Measurements from ENCODE around the gene KIF6. TPM values are rescaled to one million over a fixed set of nuclear protein-coding genes. Genes with fewer than 3 reads are reported as not detected.

Gene KIF6
- total RNA-seq, 1 donor from 2014 or later = not detected

DNA sequence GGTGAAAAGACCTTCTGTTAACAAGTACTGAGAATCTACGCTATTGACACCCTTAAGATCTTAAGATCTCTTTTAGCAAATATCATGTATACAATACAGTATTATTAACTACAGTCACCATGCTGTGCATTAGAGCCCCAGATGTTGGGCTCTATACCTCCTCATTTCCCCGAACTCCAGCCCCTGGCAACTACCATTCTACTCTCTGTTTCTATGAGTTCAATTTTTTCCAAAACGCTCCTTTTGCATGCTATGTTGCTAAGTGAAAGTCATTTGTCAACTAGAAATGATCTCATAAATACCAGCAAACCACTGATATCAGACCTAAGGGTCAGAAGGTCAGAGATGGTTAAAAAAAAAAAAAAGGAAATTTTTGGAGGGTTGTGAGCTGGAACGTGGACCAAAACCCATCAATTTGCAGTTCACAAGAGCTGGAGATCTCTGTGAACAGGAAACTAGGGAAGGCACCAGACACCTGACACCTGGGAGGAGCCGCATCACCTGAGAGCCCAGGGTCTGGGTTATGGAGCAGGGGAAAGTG, 280.7 kb downstream of the KIF6 start:
- FAIRE-seq (no peak), DNase-seq (ENCODE audit: low read depth) (no peak)
- Histone ChIP-seq H3K36me3 (ENCODE audit: control insufficient read depth, insufficient read depth, low read length) (no peaks in the 10 kb centered on the region), H3K4me3 (ENCODE audit: low read depth, low read length) (no peak overlapping the region), H3K27me3 (ENCODE audit: control insufficient read depth, insufficient read depth, low read length) (no peaks in the 10 kb centered on the region)
- TF ChIP-seq, protein P1, sequence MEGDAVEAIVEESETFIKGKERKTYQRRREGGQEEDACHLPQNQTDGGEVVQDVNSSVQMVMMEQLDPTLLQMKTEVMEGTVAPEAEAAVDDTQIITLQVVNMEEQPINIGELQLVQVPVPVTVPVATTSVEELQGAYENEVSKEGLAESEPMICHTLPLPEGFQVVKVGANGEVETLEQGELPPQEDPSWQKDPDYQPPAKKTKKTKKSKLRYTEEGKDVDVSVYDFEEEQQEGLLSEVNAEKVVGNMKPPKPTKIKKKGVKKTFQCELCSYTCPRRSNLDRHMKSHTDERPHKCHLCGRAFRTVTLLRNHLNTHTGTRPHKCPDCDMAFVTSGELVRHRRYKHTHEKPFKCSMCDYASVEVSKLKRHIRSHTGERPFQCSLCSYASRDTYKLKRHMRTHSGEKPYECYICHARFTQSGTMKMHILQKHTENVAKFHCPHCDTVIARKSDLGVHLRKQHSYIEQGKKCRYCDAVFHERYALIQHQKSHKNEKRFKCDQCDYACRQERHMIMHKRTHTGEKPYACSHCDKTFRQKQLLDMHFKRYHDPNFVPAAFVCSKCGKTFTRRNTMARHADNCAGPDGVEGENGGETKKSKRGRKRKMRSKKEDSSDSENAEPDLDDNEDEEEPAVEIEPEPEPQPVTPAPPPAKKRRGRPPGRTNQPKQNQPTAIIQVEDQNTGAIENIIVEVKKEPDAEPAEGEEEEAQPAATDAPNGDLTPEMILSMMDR (IDR thresholded peaks at IDR 0.05; ENCODE audit: insufficient read depth, low read length, severe bottlenecking) = no peak

DNA sequence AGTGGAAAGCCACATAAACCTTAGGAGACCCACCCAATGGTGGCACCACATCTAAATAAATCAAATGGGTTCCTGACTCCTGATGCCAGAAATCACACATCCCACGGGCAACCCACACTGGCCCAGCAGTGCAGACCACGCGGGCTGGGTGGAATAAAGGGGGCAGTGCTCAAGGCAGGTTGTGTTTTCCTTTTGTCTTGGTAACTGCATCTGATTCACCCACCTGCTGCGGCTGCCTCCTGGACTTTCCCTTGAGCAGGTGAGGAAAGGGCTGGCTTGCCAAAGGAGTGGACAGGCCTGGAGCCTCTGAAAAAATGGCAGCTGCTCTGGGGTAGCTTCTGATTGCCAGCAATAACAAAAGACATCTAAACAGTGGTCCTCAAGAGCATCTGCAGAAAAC, 283.2 kb downstream of the KIF6 start:
- Histone ChIP-seq H3K27me3 (ENCODE audit: control insufficient read depth, insufficient read depth, low read length) (no peaks in the 10 kb centered on the region), H3K4me3 (ENCODE audit: low read depth, low read length) (no peak overlapping the region), H3K36me3 (ENCODE audit: control insufficient read depth, insufficient read depth, low read length) (no peaks in the 10 kb centered on the region)
- TF ChIP-seq, protein P1 (IDR thresholded peaks at IDR 0.05; ENCODE audit: insufficient read depth, low read length, severe bottlenecking) = no peak
- FAIRE-seq = no peak
- DNase-seq (ENCODE audit: low read depth) = no peak

DNA sequence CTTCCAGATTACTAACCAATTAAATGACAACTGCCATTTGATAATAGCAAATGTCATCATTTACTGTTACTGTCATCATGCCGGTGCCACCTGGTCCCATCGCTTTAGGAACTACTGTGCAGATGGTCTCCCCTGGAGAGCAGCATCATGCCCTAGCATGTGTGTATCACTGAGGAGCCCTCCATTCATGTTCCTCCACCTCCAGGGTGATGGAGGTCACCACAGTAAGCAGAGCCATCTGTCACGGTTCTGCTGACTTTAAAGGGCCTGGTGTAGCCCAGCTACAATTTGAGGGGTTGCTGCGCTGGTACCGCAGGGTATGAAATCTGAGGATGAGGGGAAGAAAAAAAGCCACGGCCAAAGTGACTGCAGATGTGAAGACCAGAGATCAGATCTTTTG, 283.9 kb downstream of the KIF6 start:
- TF ChIP-seq, protein P1 (IDR thresholded peaks at IDR 0.05; ENCODE audit: insufficient read depth, low read length, severe bottlenecking) = no peak
- no peaks in the 10 kb centered on the region for H3K27me3 ChIP-seq (ENCODE audit: control insufficient read depth, insufficient read depth, low read length)
- DNase-seq (ENCODE audit: low read depth) (no peak), FAIRE-seq (peak; percentile 60)
- H3K4me3 ChIP-seq (ENCODE audit: low read depth, low read length) = no peak overlapping the region
- H3K36me3 ChIP-seq (ENCODE audit: control insufficient read depth, insufficient read depth, low read length) = no peaks in the 10 kb centered on the region

DNA sequence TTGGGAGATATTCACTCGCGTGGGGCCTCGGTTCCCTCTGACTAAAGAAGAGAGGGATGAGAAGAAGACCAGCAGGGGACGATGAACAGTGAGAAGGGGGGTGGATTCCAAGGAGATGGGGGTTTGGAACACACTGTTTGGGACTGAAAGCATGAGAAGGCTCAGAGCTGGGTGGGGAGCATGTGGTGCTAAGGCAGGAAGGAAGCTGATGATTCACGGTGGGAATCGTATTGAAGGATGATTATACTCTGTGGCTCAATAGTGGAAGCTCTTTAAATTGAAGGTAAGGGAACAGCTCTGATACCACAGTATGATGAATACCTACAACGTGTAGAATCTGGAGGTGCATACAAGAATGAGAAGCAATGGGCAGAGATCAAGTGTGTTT, 285.2 kb downstream of the KIF6 start:
- Histone ChIP-seq H3K27me3 (ENCODE audit: control insufficient read depth, insufficient read depth, low read length) (no peaks in the 10 kb centered on the region), H3K36me3 (ENCODE audit: control insufficient read depth, insufficient read depth, low read length) (no peaks in the 10 kb centered on the region), H3K4me3 (ENCODE audit: low read depth, low read length) (no peak overlapping the region)
- no peak for FAIRE-seq
- TF ChIP-seq, protein P1 (IDR thresholded peaks at IDR 0.05; ENCODE audit: insufficient read depth, low read length, severe bottlenecking) = no peak
- peak; percentile 44 for DNase-seq (ENCODE audit: low read depth)

DNA sequence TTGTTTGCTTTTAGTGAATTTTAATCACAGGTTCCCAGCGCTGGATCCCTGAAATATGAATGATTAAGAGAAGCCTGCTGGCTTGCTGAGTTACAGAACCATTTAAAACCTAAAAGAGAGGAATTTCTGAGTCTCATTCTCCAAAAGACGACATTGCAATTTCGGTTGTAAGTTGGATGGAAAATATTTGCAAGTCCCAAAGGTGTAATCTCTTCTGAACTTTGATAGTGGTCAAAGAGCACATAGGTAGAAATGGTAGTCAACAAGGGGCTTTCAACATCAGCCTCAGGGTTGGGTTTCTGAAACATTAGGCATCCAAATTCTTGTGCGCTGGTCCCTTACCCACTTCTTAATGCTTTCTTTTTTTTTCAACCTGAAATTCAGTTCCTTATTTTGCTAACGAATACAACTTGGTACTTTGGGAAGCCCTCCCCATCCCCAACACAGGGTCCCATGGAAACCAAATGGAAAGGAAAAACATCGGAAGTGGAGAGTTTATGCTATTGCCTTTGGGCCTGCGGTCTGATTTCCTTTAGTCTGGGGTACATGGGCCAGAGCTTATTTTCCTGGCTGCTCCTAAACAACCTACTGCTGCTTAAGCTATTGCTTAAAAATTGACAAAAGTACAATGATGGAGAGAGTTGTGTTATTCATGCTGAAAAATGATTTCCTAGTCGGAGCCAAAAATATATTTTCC, 285.7 kb downstream of the KIF6 start:
- Histone ChIP-seq H3K36me3 (ENCODE audit: control insufficient read depth, insufficient read depth, low read length) (no peaks in the 10 kb centered on the region), H3K4me3 (ENCODE audit: low read depth, low read length) (no peak overlapping the region), H3K27me3 (ENCODE audit: control insufficient read depth, insufficient read depth, low read length) (no peaks in the 10 kb centered on the region)
- FAIRE-seq = no peak
- TF ChIP-seq, protein P1 (IDR thresholded peaks at IDR 0.05; ENCODE audit: insufficient read depth, low read length, severe bottlenecking) = no peak
- no peak for DNase-seq (ENCODE audit: low read depth)

DNA sequence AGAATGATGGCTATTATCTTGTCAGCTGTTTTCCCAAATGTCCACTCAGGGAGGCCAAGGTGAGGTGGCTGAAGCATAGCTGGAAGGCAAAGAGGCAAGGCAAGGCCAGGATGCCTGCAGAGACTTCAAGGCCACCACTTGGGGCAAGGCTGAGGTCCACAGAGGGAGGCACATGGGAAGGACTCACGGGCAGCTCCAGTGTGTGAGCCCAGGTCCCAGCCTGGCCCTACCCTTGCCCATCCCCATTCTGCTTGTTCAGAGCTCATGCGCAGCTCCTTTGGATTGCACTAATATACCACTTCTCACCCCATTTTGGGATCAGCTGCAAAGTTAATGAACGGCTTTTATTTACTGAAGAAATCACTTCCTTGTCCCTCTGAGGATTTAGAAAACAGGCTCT, 291.6 kb downstream of the KIF6 start:
- FAIRE-seq (no peak), DNase-seq (ENCODE audit: low read depth) (no peak)
- no peaks in the 10 kb centered on the region for H3K27me3 ChIP-seq (ENCODE audit: control insufficient read depth, insufficient read depth, low read length)
- no peak overlapping the region for H3K4me3 ChIP-seq (ENCODE audit: low read depth, low read length)
- H3K36me3 ChIP-seq (ENCODE audit: control insufficient read depth, insufficient read depth, low read length) = no peaks in the 10 kb centered on the region
- TF ChIP-seq, protein P1 (IDR thresholded peaks at IDR 0.05; ENCODE audit: insufficient read depth, low read length, severe bottlenecking) = no peak

All from bronchial epithelial cell (primary cell).